H9 (cell line): ENCODE measurements around the gene OR56A4. TPM values are rescaled to one million over a fixed set of nuclear protein-coding genes. Genes with fewer than 3 reads are reported as not detected.

Experiments
- DNase-seq: peaks from one replicate; pipeline ENCODE4 v3.0.0-alpha.2; 2017
- H2AFZ ChIP-seq: one replicate; pipeline ENCODE4 v1.6.1; 2013; ENCODE audit warnings: mild to moderate bottlenecking, low read length, control low read depth, moderate library complexity
- H2AK5ac ChIP-seq: 2 replicates; pipeline ENCODE4 v1.6.1; 2013; ENCODE audit warnings: low read length, control low read depth, mixed read lengths; ENCODE audit not compliant: insufficient read length
- H2BK120ac ChIP-seq: one replicate; pipeline ENCODE4 v1.6.1; 2013; ENCODE audit warnings: low read depth, mild to moderate bottlenecking, low read length, control low read depth, inconsistent platforms; ENCODE audit not compliant: poor library complexity, severe bottlenecking
- H2BK12ac ChIP-seq: 2 replicates; pipeline ENCODE4 v1.6.1; 2013; ENCODE audit warnings: low read length, control low read depth, mixed read lengths, low read depth; ENCODE audit not compliant: insufficient read length
- H2BK15ac ChIP-seq: 2 replicates; pipeline ENCODE4 v1.6.1; 2013; ENCODE audit warnings: low read depth, low read length, control low read depth
- H2BK20ac ChIP-seq: one replicate; pipeline ENCODE4 v1.6.1; 2013; ENCODE audit warnings: low read depth, mild to moderate bottlenecking, low read length, control low read depth, inconsistent platforms; ENCODE audit not compliant: poor library complexity, severe bottlenecking
- H2BK5ac ChIP-seq: 2 replicates; pipeline ENCODE4 v1.6.1; 2013; ENCODE audit warnings: low read length, control low read depth, mixed read lengths; ENCODE audit not compliant: insufficient read length
- H3K14ac ChIP-seq: 2 replicates; pipeline ENCODE4 v1.6.1; 2013; ENCODE audit warnings: low read length, control low read depth; ENCODE audit not compliant: insufficient read depth
- H3K18ac ChIP-seq: 2 replicates; pipeline ENCODE4 v1.6.1; 2013; ENCODE audit warnings: low read depth, mild to moderate bottlenecking, mixed read lengths, low read length, control low read depth; ENCODE audit not compliant: insufficient read length
- H3K23ac ChIP-seq: 2 replicates; pipeline ENCODE4 v1.6.1; 2013; ENCODE audit warnings: low read length, control low read depth, mixed read lengths, low read depth; ENCODE audit not compliant: insufficient read length
- H3K23me2 ChIP-seq: 2 replicates; pipeline ENCODE4 v1.6.1; 2013; ENCODE audit warnings: low read depth, mild to moderate bottlenecking, mixed read lengths, low read length, control low read depth; ENCODE audit not compliant: insufficient read length, poor library complexity, severe bottlenecking
- H3K27ac ChIP-seq: 2 replicates; pipeline ENCODE4 v1.5.1; 2013; ENCODE audit warnings: low read length, control low read depth, mixed read lengths, low read depth; ENCODE audit not compliant: insufficient read length
- H3K27me3 ChIP-seq: 2 replicates; pipeline ENCODE4 v1.6.1; 2013; ENCODE audit warnings: low read length, control low read depth, inconsistent platforms; ENCODE audit not compliant: insufficient read depth
- H3K4ac ChIP-seq: 2 replicates; pipeline ENCODE4 v1.6.1; 2013; ENCODE audit warnings: low read depth, mild to moderate bottlenecking, control low read depth, inconsistent platforms, low read length, moderate library complexity
- H3K4me1 ChIP-seq: 2 replicates; pipeline ENCODE4 v1.6.1; 2013; ENCODE audit warnings: low read length, control low read depth, inconsistent platforms; ENCODE audit not compliant: insufficient read depth
- H3K4me2 ChIP-seq: 2 replicates; pipeline ENCODE4 v1.6.1; 2013; ENCODE audit warnings: low read length, control low read depth, mixed read lengths; ENCODE audit not compliant: insufficient read length, insufficient read depth
- H3K56ac ChIP-seq: 2 replicates; pipeline ENCODE4 v1.6.1; 2013; ENCODE audit warnings: low read depth, mild to moderate bottlenecking, mixed read lengths, low read length, control low read depth; ENCODE audit not compliant: insufficient read length
- H3K79me1 ChIP-seq: 2 replicates; pipeline ENCODE4 v1.6.1; 2013; ENCODE audit warnings: low read depth, mild to moderate bottlenecking, moderate library complexity, low read length, control low read depth, inconsistent platforms; ENCODE audit not compliant: insufficient read depth, poor library complexity, severe bottlenecking
- H3K79me2 ChIP-seq: 2 replicates; pipeline ENCODE4 v1.6.1; 2013; ENCODE audit warnings: low read length, control low read depth, inconsistent platforms; ENCODE audit not compliant: insufficient read depth
- H3K9ac ChIP-seq: 2 replicates; pipeline ENCODE4 v1.6.1; 2013; ENCODE audit warnings: low read length, control low read depth, mixed read lengths; ENCODE audit not compliant: insufficient read length; ENCODE audit errors: extremely low read depth
- H3K9me3 ChIP-seq: one replicate; pipeline ENCODE4 v1.6.1; 2013; ENCODE audit warnings: low read depth, low read length, inconsistent platforms; ENCODE audit not compliant: control insufficient read depth
- H3T11ph ChIP-seq: one replicate; pipeline ENCODE4 v1.6.1; 2013; ENCODE audit warnings: mild to moderate bottlenecking, low read length, control low read depth, inconsistent platforms
- H4K20me1 ChIP-seq: one replicate; pipeline ENCODE4 v1.6.1; 2013; ENCODE audit not compliant: control insufficient read depth, insufficient read length, insufficient read depth
- H4K5ac ChIP-seq: 2 replicates; pipeline ENCODE4 v1.6.1; 2013; ENCODE audit warnings: low read depth, mild to moderate bottlenecking, mixed read lengths, low read length, control low read depth; ENCODE audit not compliant: insufficient read length
- H4K8ac ChIP-seq: replicated peaks from 2 replicates; pipeline ENCODE4 v1.6.1; 2013; ENCODE audit warnings: low read length, control low read depth, mixed read lengths, low read depth; ENCODE audit not compliant: insufficient read length
- H4K91ac ChIP-seq: 2 replicates; pipeline ENCODE4 v1.6.1; 2013; ENCODE audit warnings: low read depth, mild to moderate bottlenecking, moderate library complexity, mixed read lengths, low read length, control low read depth; ENCODE audit not compliant: insufficient read length
- H3K27ac Mint-ChIP-seq, 3 experiments: 2 replicates in 2 of 3; 3 replicates in 1 of 3; pipeline ENCODE4 v1.8.0; 2020 to 2021; ENCODE audit warnings: mixed read lengths in 3 of 3, mild to moderate bottlenecking in 1 of 3, moderate library complexity in 1 of 3
- H3K27me3 Mint-ChIP-seq: 2 replicates; pipeline ENCODE4 v1.8.0; 2021; ENCODE audit warnings: low read depth, mild to moderate bottlenecking, moderate library complexity, mixed read lengths
- H3K36me3 Mint-ChIP-seq, 3 experiments: 2 replicates in 2 of 3; 3 replicates in 1 of 3; pipeline ENCODE4 v1.8.0; 2020 to 2021; ENCODE audit warnings: low read depth in 3 of 3, mixed read lengths in 3 of 3; ENCODE audit not compliant: insufficient read depth in 1 of 3
- H3K4me1 Mint-ChIP-seq, 2 experiments: 2 replicates each; pipeline ENCODE4 v1.8.0; 2020; ENCODE audit warnings: mixed read lengths in 2 of 2
- H3K4me3 Mint-ChIP-seq, 2 experiments: 2 replicates in 1 of 2; 3 replicates in 1 of 2; pipeline ENCODE4 v1.8.0; 2020 to 2021; ENCODE audit warnings: mild to moderate bottlenecking in 2 of 2, mixed read lengths in 2 of 2, moderate library complexity in 1 of 2
- H3K9me3 Mint-ChIP-seq, 2 experiments: 2 replicates in 1 of 2; 3 replicates in 1 of 2; pipeline ENCODE4 v1.8.0; 2020; ENCODE audit warnings: mild to moderate bottlenecking in 2 of 2, mixed read lengths in 2 of 2, moderate library complexity in 1 of 2
- WGBS: extraction: QIAGEN DNeasy Blood & Tissue Kit; methylation state at CpG from one replicate; pipeline ENCODE4 v1.1.7; 2013; ENCODE audit warnings: missing lambda C conversion rate, low lambda C conversion rate, mixed read lengths; ENCODE audit not compliant: insufficient read length; ENCODE audit errors: extremely low coverage; 5-methylcytosine and 5-hydroxymethylcytosine counted together
- total RNA-seq: library from RNA; stranded (reverse); gene quantifications from 2 replicates; pipeline ENCODE4 v1.2.1, GENCODE V29; 2021
- TF ChIP-seq, protein P1 (sequence below): fragments of 200-600 bp; sonication (generic); conservative IDR thresholded peaks from 3 replicates; pipeline ENCODE4 v1.8.0; 2021; ENCODE audit warnings: antibody characterized with exemption, mild to moderate bottlenecking

Gene OR56A4
- total RNA-seq, 1 experiment from 2014 or later = not detected

DNA sequence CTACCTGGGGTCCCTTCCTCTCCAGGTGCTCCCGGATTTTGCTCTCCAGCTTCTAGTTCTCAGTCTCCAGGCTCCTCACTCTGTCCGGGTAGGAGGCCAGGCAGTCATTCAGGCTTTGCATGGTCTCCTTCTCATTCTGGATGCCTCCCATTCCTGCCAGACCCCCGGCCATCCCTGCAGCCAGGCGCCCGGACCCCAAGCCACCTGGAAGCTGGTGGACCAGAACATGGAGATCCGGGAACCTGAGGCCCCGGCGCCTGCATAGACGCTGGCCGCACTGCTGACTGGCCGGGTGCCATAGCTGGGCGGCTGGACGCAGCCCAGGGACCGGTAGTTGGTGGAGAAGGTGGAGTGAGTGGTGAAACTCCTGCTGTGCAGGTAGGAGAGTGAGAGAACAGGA lies 12.0 kb downstream of the OR56A4 start:
- no CpG with 5 or more reads among the region's 14 CpGs for WGBS
- Histone ChIP-seq H3K27ac (no peak overlapping the region), H3K23me2 (no peaks in the 10 kb centered on the region), H3K9me3 (no peaks in the 10 kb centered on the region), H2AFZ (no peak overlapping the region), H3K27me3 (no peaks in the 10 kb centered on the region), H4K8ac (no peak overlapping the region), H3K18ac (no peak overlapping the region), H4K91ac (no peak overlapping the region), H4K5ac (no peak overlapping the region), H3K23ac (no peak overlapping the region), H2BK5ac (no peak overlapping the region), H3K9ac (no peak overlapping the region), H2BK12ac (no peak overlapping the region), H3K79me2 (no peaks in the 10 kb centered on the region), H3K79me1 (no peaks in the 10 kb centered on the region), H3K4me1 (no peaks in the 10 kb centered on the region), H2BK15ac (no peak overlapping the region), H4K20me1 (no peaks in the 10 kb centered on the region), H3K56ac (no peak overlapping the region), H2BK120ac (no peak overlapping the region), H3T11ph (no peak overlapping the region), H3K14ac (no peak overlapping the region), H2AK5ac (no peak overlapping the region), H3K4ac (no peak overlapping the region), H2BK20ac (no peak overlapping the region), H3K4me2 (no peak overlapping the region)
- no peak for DNase-seq
- TF ChIP-seq, protein P1, sequence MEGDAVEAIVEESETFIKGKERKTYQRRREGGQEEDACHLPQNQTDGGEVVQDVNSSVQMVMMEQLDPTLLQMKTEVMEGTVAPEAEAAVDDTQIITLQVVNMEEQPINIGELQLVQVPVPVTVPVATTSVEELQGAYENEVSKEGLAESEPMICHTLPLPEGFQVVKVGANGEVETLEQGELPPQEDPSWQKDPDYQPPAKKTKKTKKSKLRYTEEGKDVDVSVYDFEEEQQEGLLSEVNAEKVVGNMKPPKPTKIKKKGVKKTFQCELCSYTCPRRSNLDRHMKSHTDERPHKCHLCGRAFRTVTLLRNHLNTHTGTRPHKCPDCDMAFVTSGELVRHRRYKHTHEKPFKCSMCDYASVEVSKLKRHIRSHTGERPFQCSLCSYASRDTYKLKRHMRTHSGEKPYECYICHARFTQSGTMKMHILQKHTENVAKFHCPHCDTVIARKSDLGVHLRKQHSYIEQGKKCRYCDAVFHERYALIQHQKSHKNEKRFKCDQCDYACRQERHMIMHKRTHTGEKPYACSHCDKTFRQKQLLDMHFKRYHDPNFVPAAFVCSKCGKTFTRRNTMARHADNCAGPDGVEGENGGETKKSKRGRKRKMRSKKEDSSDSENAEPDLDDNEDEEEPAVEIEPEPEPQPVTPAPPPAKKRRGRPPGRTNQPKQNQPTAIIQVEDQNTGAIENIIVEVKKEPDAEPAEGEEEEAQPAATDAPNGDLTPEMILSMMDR = no peak
- peaks cover 1% of the 10 kb centered on the region; the same call in 1 of the 2 replicates for H3K27me3 Mint-ChIP-seq
- 0 out of 4 replicates have a peak, but pooled peaks cover 0 to 2% of the 10 kb centered on the region in 2 experiments for H3K4me1 Mint-ChIP-seq
- H3K27ac Mint-ChIP-seq = no peak overlapping the region; a peak in 1 of 7 replicates
- H3K36me3 Mint-ChIP-seq = no peaks in the 10 kb centered on the region
- H3K4me3 Mint-ChIP-seq = no peak overlapping the region
- H3K9me3 Mint-ChIP-seq = no peaks in the 10 kb centered on the region
